NB4 (cell line): ENCODE measurements around the gene NAA20.

Experiments used
- DNase-seq: peaks from one replicate; pipeline ENCODE4 v3.0.0; 2010; ENCODE audit warnings: low read depth
- H3K4me3 ChIP-seq: one replicate; pipeline ENCODE4 v1.5.1; 2011; ENCODE audit warnings: mild to moderate bottlenecking, low read depth, low read length, moderate library complexity
- CTCF ChIP-seq: IDR thresholded peaks from one replicate; pipeline ENCODE4 v1.5.1; 2012; ENCODE audit warnings: low read depth, low read length
- MYC ChIP-seq: IDR thresholded peaks from 2 replicates; pipeline ENCODE4 v1.6.1; 2011; ENCODE audit warnings: low read depth, low read length
- POLR2A ChIP-seq: IDR thresholded peaks from 2 replicates; pipeline ENCODE4 v1.6.1; 2011; ENCODE audit warnings: mild to moderate bottlenecking; ENCODE audit not compliant: insufficient read length; ENCODE audit errors: extremely low read depth
- TF ChIP-seq, protein P1 (sequence below): IDR thresholded peaks from 2 replicates; pipeline ENCODE4 v1.6.1; 2011; ENCODE audit warnings: low read depth, low read length

NAA20 gene

DNA sequence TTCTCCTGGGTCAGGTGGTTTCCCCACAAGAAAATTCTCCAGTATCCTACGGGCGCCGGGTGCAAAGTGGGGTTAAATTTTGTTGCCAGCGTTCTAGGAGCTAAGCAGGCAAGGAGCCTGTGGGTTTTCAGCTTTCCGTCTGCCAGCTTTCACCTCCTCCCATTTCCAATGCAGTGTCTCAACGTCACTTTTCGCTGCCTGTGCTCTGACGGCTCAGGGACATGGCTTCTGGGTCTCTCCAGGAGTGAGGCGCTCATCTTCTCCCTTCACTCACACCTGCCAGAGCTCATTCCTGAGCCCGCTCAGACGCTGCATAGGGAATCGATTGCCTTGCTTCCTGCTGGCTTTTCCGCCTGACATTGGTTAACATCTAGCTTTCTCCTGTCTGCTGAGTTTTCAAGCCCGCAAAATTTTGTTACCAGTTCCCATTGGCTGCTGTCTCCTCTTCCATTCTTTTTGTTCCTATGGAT lies 7.3 kb upstream of the NAA20 start:
- no peak for DNase-seq
- H3K4me3 ChIP-seq, result no peak overlapping the region

GRCh38 chr20:20010639-20011500 lies 6.3 kb upstream of the NAA20 start:
- TF ChIP-seq MYC, result no peak
- no peak for TF ChIP-seq POLR2A
- no peak for TF ChIP-seq CTCF
- TF ChIP-seq, protein P1, sequence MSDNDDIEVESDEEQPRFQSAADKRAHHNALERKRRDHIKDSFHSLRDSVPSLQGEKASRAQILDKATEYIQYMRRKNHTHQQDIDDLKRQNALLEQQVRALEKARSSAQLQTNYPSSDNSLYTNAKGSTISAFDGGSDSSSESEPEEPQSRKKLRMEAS, result no peak
- DNase-seq, result no peak
- H3K4me3 ChIP-seq, result no peak overlapping the region

More for the DNA sequence above, 7.3 kb upstream of the NAA20 start:
- TF ChIP-seq MYC, result no peak
- TF ChIP-seq CTCF, result no peak
- TF ChIP-seq POLR2A, result no peak
- TF ChIP-seq, protein P1, result no peak

DNA sequence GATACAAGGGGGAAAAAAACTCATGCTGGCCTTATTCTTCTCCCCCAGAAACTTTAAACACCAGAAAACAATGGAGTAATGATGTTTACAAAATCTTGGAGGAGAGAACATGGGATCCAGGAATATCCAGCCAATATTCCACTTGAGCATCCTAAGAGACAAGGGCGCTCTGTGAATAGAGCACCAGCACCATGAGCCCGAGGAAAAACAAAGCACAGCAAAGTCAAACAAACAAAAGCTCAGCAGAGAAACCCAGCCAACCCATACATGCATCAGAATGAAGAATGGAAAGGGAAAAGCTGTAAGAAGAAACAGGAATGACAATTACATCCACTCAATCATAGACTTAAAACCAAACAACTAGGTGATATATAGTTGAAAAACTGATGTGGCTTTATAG lies 4.6 kb upstream of the NAA20 start:
- TF ChIP-seq MYC (no peak), CTCF (no peak), POLR2A (no peak)
- TF ChIP-seq, protein P1, result no peak
- no peak overlapping the region for H3K4me3 ChIP-seq
- no peak for DNase-seq

DNA sequence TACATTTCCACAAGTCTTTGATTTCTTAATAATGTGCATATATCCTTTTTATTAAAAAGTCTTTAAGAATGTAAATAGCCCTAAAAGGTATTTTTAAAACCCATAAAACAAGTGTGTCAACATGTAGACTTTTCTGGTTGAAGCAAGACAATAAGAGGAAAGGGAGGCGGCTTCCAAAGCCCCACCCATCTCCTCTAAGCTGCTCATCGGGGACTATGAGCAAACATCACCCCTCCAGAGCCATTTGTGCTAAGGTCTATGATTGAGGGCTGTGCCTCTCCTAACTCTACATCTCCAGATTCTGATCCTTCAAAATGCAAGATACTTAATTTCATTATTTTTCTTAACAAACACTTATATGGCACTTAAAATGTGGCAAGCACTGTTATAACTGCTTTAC lies 2.5 kb upstream of the NAA20 start:
- DNase-seq, result peak; percentile 54
- no peak overlapping the region for H3K4me3 ChIP-seq
- TF ChIP-seq CTCF (no peak), MYC (no peak), POLR2A (no peak)
- TF ChIP-seq, protein P1, result no peak

- peak overlapping the region; percentile 84 for H3K4me3 ChIP-seq
- 0 out of 2 replicates have a peak, but pooled peaks have one; percentile 6 for TF ChIP-seq MYC
- TF ChIP-seq, protein P1, result no peak
- peak; percentile 48 for DNase-seq
These were observed 653 bp downstream of the NAA20 start for GRCh38 chr20:20017844-20018185.

DNA sequence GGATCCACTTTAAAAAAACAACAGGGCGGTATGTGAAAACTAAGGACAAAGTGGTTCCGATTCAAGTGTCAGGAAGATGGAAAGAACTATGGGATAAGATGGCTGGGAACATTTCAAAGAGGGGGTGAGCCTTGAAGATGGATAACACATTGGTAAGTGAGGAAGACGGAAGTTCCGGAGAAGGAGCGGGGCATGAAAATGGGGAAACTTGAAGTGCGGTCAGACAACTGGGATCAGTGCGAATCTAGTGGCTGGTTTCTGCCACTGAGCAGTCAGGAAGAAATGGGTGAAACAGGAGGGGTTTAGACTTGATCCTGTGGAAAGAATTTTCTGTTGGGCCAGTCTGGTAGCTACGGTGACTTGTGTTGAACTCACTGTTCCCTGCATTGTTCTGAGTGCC lies 1.2 kb downstream of the NAA20 start:
- H3K4me3 ChIP-seq, result peak overlapping the region; percentile 84
- DNase-seq, result peak; percentile 50
- TF ChIP-seq CTCF (no peak), POLR2A (no peak)
